ENCODE results near the gene PUS7. TPM values are rescaled to one million over a fixed set of nuclear protein-coding genes. Genes with fewer than 3 reads are reported as not detected.
"Not testable (repeated sequence)": the region's sequence is repeated elsewhere in the genome, so short reads cannot be mapped to it uniquely, and the experiment has no call there.

Gene PUS7
- total RNA-seq, 2 donors from 2014 or later = 14.4 to 14.5 TPM

- DNase-seq; H3K27me3 Mint-ChIP-seq (ENCODE audit: low read depth); H3K4me3 Mint-ChIP-seq; H3K27ac Mint-ChIP-seq; H3K9me3 Mint-ChIP-seq; H3K36me3 Mint-ChIP-seq (ENCODE audit: insufficient read depth in 2 of 2); ATAC-seq (replicated peaks in 1 of 2): not testable (repeated sequence)
- peaks cover 18% of the 10 kb centered on the region for H3K4me1 Mint-ChIP-seq (ENCODE audit: low read depth)
Observed at GRCh38 chr7:105524423-105524822, 2.4 kb upstream of the PUS7 start.

DNA sequence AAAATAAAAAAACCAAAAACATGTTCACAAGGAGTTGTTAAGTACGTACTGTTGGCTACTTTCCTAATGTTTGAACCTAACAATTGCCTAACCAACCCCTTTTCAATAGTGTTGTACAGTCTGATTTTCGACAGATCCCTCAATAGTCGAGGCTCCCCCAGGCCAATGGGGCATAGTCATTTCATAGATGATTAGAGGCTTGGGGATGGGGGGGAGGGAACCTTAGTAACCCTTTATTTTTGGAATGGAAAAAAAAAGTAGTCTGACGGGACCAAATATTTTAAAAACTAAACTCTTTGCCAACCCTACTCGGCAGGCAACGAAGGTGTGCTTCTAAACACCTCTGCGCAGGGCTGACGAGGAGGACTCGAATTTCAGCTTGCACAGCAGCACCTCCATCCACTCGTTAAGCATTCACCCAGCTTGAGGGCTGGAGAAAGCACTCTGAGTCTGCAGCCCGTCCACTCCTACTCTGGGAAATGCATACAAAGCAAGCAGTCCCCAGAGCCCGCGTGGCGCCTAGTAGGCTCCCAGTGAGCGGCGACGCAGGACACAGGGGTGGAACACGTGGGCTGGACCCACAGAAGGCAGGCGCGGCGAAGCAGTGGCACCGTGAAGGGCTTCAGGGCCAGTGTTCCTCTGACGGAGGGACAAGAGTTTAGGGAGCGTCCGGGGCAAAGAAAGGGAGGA, 899 bp downstream of the PUS7 start:
- Mint-ChIP-seq H3K36me3 (ENCODE audit: insufficient read depth in 2 of 2) (peaks cover 3 to 4% of the 10 kb centered on the region in 2 donors), H3K4me3 (peak overlapping the region; percentile 82 to 98), H3K27ac (no peak overlapping the region), H3K4me1 (ENCODE audit: low read depth) (peaks cover 26% of the 10 kb centered on the region), H3K27me3 (ENCODE audit: low read depth) (no peaks in the 10 kb centered on the region), H3K9me3 (no peaks in the 10 kb centered on the region)
- peak; percentile 53 to 63 for DNase-seq
- ATAC-seq (replicated peaks in 1 of 2) = peak; percentile 49 to 54

DNA sequence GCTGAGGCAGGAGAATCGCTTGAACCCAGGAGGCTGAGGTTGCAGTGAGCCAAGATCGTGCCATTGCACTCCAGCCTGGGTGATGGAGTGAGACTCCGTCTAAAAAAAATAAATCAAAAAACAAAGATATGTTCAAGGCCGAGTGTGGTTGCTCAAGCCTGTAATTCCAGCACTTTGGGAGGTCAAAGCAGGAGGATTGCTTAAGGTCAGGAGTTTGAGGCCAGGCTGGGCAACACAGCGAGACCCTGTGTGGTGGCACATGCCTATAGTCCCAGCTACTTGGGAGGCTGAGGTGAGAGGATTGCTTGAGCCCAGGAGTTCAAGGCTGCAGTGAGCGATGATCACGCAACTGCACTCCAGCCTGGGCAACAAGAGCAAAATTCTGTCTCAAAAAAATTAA, 1.5 kb downstream of the PUS7 start:
- not testable (repeated sequence) for H3K36me3 Mint-ChIP-seq (ENCODE audit: insufficient read depth in 2 of 2); H3K27me3 Mint-ChIP-seq (ENCODE audit: low read depth); ATAC-seq (replicated peaks in 1 of 2); H3K9me3 Mint-ChIP-seq; H3K27ac Mint-ChIP-seq; DNase-seq
- Mint-ChIP-seq H3K4me3 (peak overlapping the region; percentile 48 to 57), H3K4me1 (ENCODE audit: low read depth) (peaks cover 26% of the 10 kb centered on the region)

- peaks cover 37% of the 10 kb centered on the region for H3K4me1 Mint-ChIP-seq (ENCODE audit: low read depth)
- H3K4me3 Mint-ChIP-seq = peak overlapping the region; percentile 65 to 72
- peak overlapping the region; percentile 63 for H3K27ac Mint-ChIP-seq
- peaks cover 3 to 4% of the 10 kb centered on the region in 2 donors for H3K36me3 Mint-ChIP-seq (ENCODE audit: insufficient read depth in 2 of 2)
- H3K9me3 Mint-ChIP-seq = no peaks in the 10 kb centered on the region
- H3K27me3 Mint-ChIP-seq (ENCODE audit: low read depth) = no peaks in the 10 kb centered on the region
- ATAC-seq (replicated peaks in 1 of 2) (no peak), DNase-seq (no peak)
Observed at GRCh38 chr7:105519353-105519752, 2.7 kb downstream of the PUS7 start.

DNA sequence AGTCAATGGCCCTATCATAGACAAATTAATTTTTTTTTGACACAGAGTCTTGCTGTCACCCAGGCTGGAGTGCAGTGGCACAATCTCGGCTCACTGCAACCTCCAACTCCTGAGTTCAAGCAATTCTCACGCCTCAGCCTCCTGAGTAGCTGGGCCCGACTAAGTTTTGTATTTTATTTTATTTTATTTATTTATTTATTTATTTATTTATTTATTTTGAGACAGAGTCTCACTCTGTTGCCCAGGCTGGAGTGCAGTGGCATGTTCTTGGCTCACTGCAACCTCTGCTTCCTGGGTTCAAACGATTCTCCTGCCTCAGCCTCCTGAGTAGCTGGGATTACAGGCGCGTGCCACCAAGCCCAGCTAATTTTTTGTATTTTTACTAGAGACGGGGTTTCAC, 6.5 kb downstream of the PUS7 start:
- not testable (repeated sequence) for H3K27me3 Mint-ChIP-seq (ENCODE audit: low read depth); H3K27ac Mint-ChIP-seq

DNA sequence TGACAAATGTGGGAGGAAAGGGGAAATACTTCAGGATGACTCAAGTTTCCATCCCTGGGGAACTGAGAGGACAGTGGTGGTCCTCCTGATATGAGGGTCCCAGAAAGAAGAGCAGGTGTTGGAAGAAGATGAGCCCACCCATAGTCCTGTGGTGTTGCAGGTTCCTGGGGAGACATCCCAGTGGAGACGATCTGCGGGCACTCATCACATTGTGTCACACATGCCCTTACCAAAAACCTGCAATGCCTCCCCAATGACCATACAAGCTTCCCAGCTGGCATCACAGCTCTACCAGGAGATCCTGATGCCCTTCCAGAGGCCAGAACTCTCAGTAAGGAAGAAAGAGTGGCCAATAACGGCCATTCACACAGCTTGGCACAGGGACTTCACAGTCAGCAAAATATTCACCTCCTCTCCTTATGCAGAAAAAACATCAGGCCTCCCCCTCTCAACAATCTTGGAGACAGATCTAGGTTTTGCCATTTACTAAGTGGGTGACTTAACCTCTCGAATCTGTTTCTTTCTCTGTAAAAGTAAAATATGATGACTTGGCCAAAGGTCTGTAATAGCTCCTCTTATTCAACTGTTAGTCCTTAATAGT, 9.0 kb downstream of the PUS7 start:
- ATAC-seq (replicated peaks in 1 of 2) (no peak), DNase-seq (no peak)
- Mint-ChIP-seq H3K9me3 (no peaks in the 10 kb centered on the region), H3K4me3 (peak overlapping the region; percentile 55 to 61), H3K4me1 (ENCODE audit: low read depth) (peaks cover 38% of the 10 kb centered on the region), H3K36me3 (ENCODE audit: insufficient read depth in 2 of 2) (peaks cover 3 to 5% of the 10 kb centered on the region in 2 donors), H3K27ac (peak overlapping the region; percentile 81), H3K27me3 (ENCODE audit: low read depth) (no peaks in the 10 kb centered on the region)

More for the DNA sequence above, 6.5 kb downstream of the PUS7 start:
- H3K9me3 Mint-ChIP-seq; DNase-seq; ATAC-seq (replicated peaks in 1 of 2); H3K36me3 Mint-ChIP-seq (ENCODE audit: insufficient read depth in 2 of 2); H3K4me3 Mint-ChIP-seq: not testable (repeated sequence)
- peaks cover 53% of the 10 kb centered on the region for H3K4me1 Mint-ChIP-seq (ENCODE audit: low read depth)

- H3K9me3 Mint-ChIP-seq = no peaks in the 10 kb centered on the region
- peaks cover 38% of the 10 kb centered on the region for H3K4me1 Mint-ChIP-seq (ENCODE audit: low read depth)
- peak overlapping the region; percentile 55 to 61 for H3K4me3 Mint-ChIP-seq
- DNase-seq = no peak
- H3K36me3 Mint-ChIP-seq (ENCODE audit: insufficient read depth in 2 of 2) = peaks cover 3 to 5% of the 10 kb centered on the region in 2 donors
- peak overlapping the region; percentile 62 for H3K27ac Mint-ChIP-seq
- peak; percentile 26 to 51 for ATAC-seq (replicated peaks in 1 of 2)
- no peaks in the 10 kb centered on the region for H3K27me3 Mint-ChIP-seq (ENCODE audit: low read depth)
Observed at GRCh38 chr7:105512415-105512814, 9.7 kb downstream of the PUS7 start.

DNA sequence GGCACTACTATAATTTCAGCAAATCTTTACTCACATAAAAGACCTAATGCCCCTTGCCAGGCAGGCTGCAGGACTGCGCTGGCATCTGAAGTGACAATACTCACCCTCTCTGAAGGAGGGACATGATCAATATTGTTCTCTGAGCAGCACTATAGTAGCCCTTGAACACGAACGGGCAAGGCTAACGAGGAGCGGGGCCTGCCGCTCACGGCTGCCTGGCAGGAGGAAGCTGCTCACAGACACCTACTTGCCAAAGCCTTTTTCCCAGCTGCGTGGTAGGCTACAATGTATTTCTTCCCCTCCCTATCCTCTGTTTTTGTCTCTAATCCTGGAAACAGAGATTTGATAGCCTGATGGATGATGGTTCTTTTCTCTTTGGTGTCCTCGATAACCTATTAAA, 19.9 kb downstream of the PUS7 start:
- no peaks in the 10 kb centered on the region for H3K4me1 Mint-ChIP-seq (ENCODE audit: low read depth)
- peaks cover 0 to 23% of the 10 kb centered on the region in 2 donors for H3K36me3 Mint-ChIP-seq (ENCODE audit: insufficient read depth in 2 of 2)
- ATAC-seq (replicated peaks in 1 of 2) (no peak), DNase-seq (no peak)
- H3K9me3 Mint-ChIP-seq = no peaks in the 10 kb centered on the region
- H3K4me3 Mint-ChIP-seq = no peak overlapping the region
- H3K27me3 Mint-ChIP-seq (ENCODE audit: low read depth) = no peaks in the 10 kb centered on the region
- no peak overlapping the region for H3K27ac Mint-ChIP-seq

DNA sequence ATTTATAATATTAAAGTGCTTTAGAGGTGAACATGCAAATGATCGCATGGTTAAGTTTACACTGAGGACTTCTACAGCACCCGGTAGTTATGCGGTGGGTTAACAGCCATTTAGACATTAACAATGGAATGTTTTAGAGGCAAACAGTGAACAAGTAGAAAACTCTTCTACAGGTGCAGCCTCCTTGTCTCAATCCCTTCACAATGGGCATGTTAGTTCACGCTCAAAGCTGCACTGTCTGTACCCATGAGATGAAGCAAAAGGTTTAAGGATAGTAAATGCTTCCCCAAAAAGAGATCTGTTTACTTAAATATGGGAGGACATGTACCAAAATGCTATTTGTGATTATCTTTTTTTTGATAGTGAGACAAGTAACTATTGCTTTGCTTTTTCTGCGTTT, 25.1 kb downstream of the PUS7 start:
- DNase-seq (no peak), ATAC-seq (replicated peaks in 1 of 2) (no peak)
- Mint-ChIP-seq H3K9me3 (no peaks in the 10 kb centered on the region), H3K27me3 (ENCODE audit: low read depth) (no peaks in the 10 kb centered on the region), H3K36me3 (ENCODE audit: insufficient read depth in 2 of 2) (peaks cover 0 to 10% of the 10 kb centered on the region in 2 donors), H3K4me3 (no peak overlapping the region), H3K27ac (no peak overlapping the region), H3K4me1 (ENCODE audit: low read depth) (no peaks in the 10 kb centered on the region)

DNA sequence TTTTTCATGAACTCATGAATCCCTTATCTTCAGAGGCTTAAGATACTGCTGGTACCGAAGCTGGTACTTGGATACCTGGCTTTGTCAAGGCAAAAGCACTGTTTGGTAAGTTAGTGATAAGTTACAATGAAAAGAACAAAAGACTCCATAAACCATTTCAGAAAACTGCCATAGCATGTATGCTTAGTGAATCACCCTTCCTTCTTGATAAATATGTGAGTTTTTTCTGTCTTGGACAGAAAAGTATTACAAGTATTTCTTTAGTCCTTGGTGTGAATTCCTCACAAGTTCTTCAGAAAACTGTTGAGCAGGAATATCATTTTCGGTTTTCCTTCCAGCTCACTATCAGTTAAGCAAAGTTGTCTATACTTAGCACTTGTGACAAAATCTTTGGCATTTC, 25.6 kb downstream of the PUS7 start:
- H3K36me3 Mint-ChIP-seq (ENCODE audit: insufficient read depth in 2 of 2) = peaks cover 0 to 10% of the 10 kb centered on the region in 2 donors
- no peaks in the 10 kb centered on the region for H3K9me3 Mint-ChIP-seq
- H3K4me3 Mint-ChIP-seq = no peak overlapping the region
- no peak overlapping the region for H3K27ac Mint-ChIP-seq
- H3K27me3 Mint-ChIP-seq (ENCODE audit: low read depth) = no peaks in the 10 kb centered on the region
- no peaks in the 10 kb centered on the region for H3K4me1 Mint-ChIP-seq (ENCODE audit: low read depth)
- ATAC-seq (replicated peaks in 1 of 2) (no peak), DNase-seq (no peak)

DNA sequence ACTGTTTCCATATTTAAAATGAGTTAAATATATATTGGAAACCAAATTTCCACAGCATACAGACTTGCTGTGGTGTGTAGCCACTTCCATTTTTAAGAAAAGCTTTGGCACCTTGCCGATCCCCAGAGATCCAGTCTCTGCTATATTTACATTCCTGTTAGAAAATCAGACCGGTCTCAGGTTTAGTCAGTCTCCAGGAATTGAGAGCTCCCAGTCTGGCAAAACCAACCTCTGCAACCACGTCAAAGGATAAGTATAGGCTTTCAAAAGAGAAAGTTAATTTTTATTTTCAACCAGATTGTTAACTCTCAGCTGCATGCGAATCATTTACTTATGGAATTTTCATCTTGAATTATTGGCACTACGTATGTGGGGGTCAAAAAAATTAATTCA, 28.2 kb downstream of the PUS7 start:
- Mint-ChIP-seq H3K4me1 (ENCODE audit: low read depth) (no peaks in the 10 kb centered on the region), H3K36me3 (ENCODE audit: insufficient read depth in 2 of 2) (peaks cover 4 to 6% of the 10 kb centered on the region in 2 donors), H3K9me3 (no peaks in the 10 kb centered on the region), H3K27ac (no peak overlapping the region), H3K27me3 (ENCODE audit: low read depth) (no peaks in the 10 kb centered on the region), H3K4me3 (no peak overlapping the region)
- no peak for DNase-seq
- ATAC-seq (replicated peaks in 1 of 2) = no peak

GRCh38 chr7:105493196-105493922, 28.7 kb downstream of the PUS7 start:
- no peaks in the 10 kb centered on the region for H3K9me3 Mint-ChIP-seq

GRCh38 chr7:105489409-105489808, 32.7 kb downstream of the PUS7 start:
- H3K36me3 Mint-ChIP-seq (ENCODE audit: insufficient read depth in 2 of 2) = peaks cover 6 to 8% of the 10 kb centered on the region in 2 donors
- ATAC-seq (replicated peaks in 1 of 2) = no peak
- no peak overlapping the region for H3K4me3 Mint-ChIP-seq
- H3K4me1 Mint-ChIP-seq (ENCODE audit: low read depth) = no peaks in the 10 kb centered on the region
- DNase-seq = no peak
- no peaks in the 10 kb centered on the region for H3K27me3 Mint-ChIP-seq (ENCODE audit: low read depth)
- no peaks in the 10 kb centered on the region for H3K9me3 Mint-ChIP-seq
- H3K27ac Mint-ChIP-seq = no peak overlapping the region

More at GRCh38 chr7:105493196-105493922, 28.7 kb downstream of the PUS7 start:
- DNase-seq (no peak), ATAC-seq (replicated peaks in 1 of 2) (no peak)
- H3K27me3 Mint-ChIP-seq (ENCODE audit: low read depth) = no peaks in the 10 kb centered on the region
- no peak overlapping the region for H3K27ac Mint-ChIP-seq
- no peaks in the 10 kb centered on the region for H3K4me1 Mint-ChIP-seq (ENCODE audit: low read depth)
- H3K36me3 Mint-ChIP-seq (ENCODE audit: insufficient read depth in 2 of 2) = peaks cover 3 to 6% of the 10 kb centered on the region in 2 donors
- H3K4me3 Mint-ChIP-seq = no peak overlapping the region
